IPS-NIHi7 (cell line): ENCODE results near the gene CCDC183.
"Not testable (repeated sequence)": the region's sequence is repeated elsewhere in the genome, so short reads cannot be mapped to it uniquely, and the experiment has no call there.

Source experiments
- DNase-seq: peaks from one replicate; pipeline ENCODE4 v3.0.0; 2012; ENCODE audit warnings: mixed read lengths; ENCODE audit errors: extremely low spot score

CCDC183 gene

GRCh38 chr9:136760834-136761544 lies 35.1 kb upstream of the CCDC183 start:
- DNase-seq, result peak; percentile 57

- DNase-seq, result peak; percentile 4
Measured at GRCh38 chr9:136761545-136761981, 34.6 kb upstream of the CCDC183 start.

DNA sequence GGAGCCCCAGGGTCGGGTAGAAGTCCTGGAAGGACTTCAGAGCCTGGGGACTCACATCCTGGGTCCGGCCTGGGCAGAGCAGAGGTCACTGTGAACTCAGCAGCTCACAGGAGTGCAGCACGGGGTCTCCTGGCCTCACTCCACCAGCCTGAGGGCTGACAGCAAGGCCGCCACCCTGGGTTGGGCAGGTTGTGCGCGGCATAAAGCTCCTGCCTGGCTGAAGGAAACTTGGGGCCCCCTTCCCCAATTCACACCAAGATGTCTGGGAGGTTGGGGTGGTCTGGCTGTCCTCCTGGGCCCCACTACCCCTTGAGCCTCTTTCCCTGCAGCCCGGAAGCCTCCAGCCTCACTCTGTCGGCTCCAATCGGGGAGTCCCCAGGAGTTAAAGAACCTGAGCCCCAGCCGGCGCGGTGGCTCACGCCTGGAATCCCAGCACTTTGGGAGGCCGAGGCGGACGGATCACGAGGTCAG lies 33.9 kb upstream of the CCDC183 start:
- peak; percentile 9 for DNase-seq

- peak; percentile 95 for DNase-seq
Measured at GRCh38 chr9:136762915-136763648, 33.1 kb upstream of the CCDC183 start.

DNA sequence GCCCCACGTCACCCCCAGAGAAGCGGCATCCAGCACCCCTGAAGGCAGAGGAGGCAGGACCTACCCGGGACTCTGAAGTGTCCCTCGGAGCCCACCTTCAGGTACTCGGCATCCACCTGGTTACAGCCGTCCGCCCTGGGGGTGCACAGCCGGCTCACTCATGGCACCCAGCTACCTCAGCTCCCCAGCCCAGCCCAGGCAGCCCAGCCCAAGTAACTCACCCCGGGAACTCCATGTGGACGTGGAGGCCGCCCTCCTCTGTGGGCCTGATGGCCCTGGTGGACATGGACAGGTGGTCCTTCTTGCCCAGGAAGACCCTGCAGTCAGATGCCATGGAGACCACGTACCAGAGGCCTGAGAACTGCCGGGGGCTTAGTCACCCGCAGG lies 32.5 kb upstream of the CCDC183 start:
- DNase-seq, result no peak

- DNase-seq, result peak; percentile 7
Measured at GRCh38 chr9:136764301-136764891, 31.7 kb upstream of the CCDC183 start, which contains the start of gene LCN15. LCN15 (minus strand) TSS chr9:136764518; CDS start chr9:136764488, 30 bp downstream.

- no peak for DNase-seq
Measured at GRCh38 chr9:136765041-136765440, 31.1 kb upstream of the CCDC183 start.

GRCh38 chr9:136765745-136766409 lies 30.3 kb upstream of the CCDC183 start:
- not testable (repeated sequence) for DNase-seq

GRCh38 chr9:136766410-136767120 lies 29.6 kb upstream of the CCDC183 start:
- not testable (repeated sequence) for DNase-seq

GRCh38 chr9:136769710-136770191 lies 26.4 kb upstream of the CCDC183 start:
- peak; percentile 83 for DNase-seq

- no peak for DNase-seq
Measured at GRCh38 chr9:136771907-136772415, 24.2 kb upstream of the CCDC183 start.

- peak; percentile 71 for DNase-seq
Measured at GRCh38 chr9:136773386-136774044, 22.6 kb upstream of the CCDC183 start.

- DNase-seq, result no peak
Measured at GRCh38 chr9:136774416-136775045, 21.6 kb upstream of the CCDC183 start.

DNA sequence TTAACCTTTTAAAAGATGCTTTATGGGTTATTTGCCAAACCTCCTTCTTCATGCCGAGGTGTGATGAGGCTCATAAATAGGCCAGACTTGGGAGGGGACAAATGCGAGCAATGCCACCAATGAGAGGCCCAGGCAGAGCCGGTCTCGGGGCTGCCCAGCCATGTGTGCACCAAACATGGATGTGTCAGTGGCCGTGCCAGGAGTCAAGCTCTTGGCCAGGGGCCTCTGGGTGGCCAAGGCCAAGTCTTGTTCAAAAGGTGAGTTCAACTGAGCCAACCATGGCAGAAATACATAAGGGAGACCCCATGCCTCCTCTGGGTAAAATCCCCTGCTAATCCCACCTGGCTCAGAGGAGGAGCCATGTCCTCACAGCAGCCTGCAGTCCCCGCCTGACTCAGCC lies 20.9 kb upstream of the CCDC183 start:
- no peak for DNase-seq

DNA sequence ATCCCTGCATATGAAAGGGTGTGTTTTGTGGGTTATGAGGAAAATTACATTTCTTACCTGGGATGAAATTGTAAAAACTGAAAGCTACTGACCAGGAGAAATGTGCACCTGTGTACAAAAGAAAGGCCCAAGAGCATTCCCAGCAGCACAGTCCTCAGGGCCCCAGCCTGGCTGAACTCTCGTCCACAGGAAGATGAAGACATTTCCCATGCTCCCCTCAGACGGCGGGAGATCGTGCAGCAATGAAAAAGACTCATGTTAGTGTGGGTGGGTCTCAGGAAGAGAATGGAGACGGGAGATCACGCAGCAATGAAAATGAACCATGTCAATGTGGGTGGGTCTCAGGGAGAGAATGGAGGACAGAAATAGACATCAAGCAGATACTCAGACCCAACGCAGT lies 19.2 kb upstream of the CCDC183 start:
- DNase-seq, result no peak

DNA sequence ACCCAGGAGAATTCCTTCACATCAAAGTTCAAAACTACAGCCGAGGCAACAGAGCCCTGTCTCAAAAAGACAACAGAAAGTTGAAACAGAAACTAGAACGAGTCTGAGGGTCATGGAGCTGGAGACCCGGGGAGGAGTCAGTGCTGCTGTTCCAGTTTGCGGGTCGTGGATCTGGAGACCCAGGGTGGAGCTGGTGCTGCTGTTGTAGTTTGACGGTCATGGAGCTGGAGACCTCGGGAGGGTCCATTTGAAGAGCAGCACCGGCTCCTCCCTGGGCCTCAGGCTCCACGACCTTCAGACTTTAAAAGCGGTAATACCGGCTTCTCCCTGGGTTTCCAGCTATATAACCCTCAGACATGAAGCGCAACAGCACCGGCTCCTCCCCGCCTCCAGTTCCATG lies 18.8 kb upstream of the CCDC183 start:
- DNase-seq, result no peak

DNA sequence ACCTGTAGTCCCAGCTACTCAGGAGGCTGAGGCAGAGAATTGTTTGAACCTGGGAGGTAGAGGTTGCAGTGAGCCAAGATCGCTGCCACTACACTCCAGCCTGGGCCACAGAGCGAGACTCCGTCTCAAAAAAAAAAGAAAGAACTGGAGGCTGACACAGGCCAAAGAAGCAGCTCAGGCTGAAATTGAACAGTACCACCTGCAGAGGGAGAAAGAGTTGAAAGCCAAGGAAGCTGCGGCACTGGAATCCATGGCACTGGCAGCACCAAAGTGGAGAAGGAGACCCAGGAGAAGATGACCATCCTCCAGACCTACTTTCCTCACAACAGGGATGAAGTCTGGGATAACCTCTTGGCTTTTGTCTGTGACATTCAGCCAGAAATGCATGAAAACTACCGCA lies 16.3 kb upstream of the CCDC183 start:
- no peak for DNase-seq

GRCh38 chr9:136782452-136782851 lies 13.7 kb upstream of the CCDC183 start:
- DNase-seq, result no peak

DNA sequence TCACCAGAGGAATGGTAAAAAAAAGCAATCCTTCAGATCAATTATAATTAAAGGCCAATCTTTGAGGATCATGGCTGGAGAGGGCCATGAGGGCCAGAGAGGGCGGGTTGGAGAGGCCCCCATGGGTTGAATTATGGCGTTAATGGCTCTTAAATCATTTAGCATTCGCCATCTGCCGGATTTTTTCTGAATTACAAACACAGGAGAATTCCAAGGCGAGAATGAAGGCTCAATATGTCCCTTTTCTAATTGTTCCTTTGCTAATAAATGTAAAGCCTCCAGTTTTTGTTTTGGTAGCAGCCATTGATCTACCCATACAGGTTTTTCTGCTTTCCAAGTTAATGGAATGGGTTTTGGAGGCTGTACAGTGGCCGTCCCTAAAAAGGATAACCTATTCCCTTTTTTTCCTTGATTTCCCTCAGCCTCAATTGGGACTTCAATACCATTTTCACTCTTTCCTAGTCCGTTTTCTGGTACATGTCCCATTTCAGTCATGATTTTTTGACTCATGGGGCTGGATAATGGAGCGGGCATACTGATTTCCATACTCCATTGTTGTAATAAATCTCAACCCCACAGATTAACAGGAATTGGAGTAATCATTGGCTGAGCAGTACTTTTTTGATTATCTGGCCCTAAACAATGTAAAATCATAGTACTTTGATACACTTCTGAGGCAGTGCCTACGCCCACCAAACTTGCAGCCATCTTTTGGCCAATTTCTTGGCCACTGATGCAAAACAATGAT lies 11.7 kb upstream of the CCDC183 start:
- no peak for DNase-seq
